Endothelial cell of umbilical vein (primary cell): ENCODE results near the gene LFNG. TPM values are rescaled to one million over a fixed set of nuclear protein-coding genes. Genes with fewer than 3 reads are reported as not detected.

ENCODE experiments used
- BruUV-seq: library from RNA; stranded (reverse); fragments of 400-500 nt; replicated peaks from 2 replicates; lab custom pipeline; 2021; lab: Mats Ljungman, UMichigan
- CTCF ChIA-PET: fragments of 300-600, 350-600 bp; sonication (Branson Sonifier 250); formaldehyde crosslinking; loops from one replicate; lab custom pipeline; 2021; ENCODE audit warnings: antibody characterized with exemption, inconsistent platforms; lab: Charles Lee
- POLR2A ChIA-PET: fragments of 300-600, 350-600 bp; sonication (Branson Sonifier 250); formaldehyde crosslinking; loops from one replicate; lab custom pipeline; 2021; ENCODE audit warnings: antibody characterized with exemption, inconsistent platforms; lab: Charles Lee
- DNase-seq: peaks from one replicate; pipeline ENCODE4 v3.0.0-alpha.2; 2011; ENCODE audit warnings: low read depth, low spot score
- FAIRE-seq: peaks from 2 replicates; lab custom pipeline; 2011; peaks lifted over from hg19 to GRCh38; lab: Jason Lieb, UNC
- H2AFZ ChIP-seq: 2 replicates; pipeline ENCODE4 v1.6.0; 2012; ENCODE audit warnings: low read depth, low read length, control low read depth, inconsistent platforms
- H3K27ac ChIP-seq: 2 replicates; pipeline ENCODE4 v1.5.1; 2011; ENCODE audit warnings: low read depth, mild to moderate bottlenecking, control low read depth, low read length, moderate library complexity; ENCODE audit not compliant: insufficient read depth
- H3K27me3 ChIP-seq, 2 experiments: 2 replicates each; pipeline versions ENCODE4 v1.6.0 to v1.6.1; 2011; ENCODE audit warnings: low read length in 2 of 2, mixed read lengths in 1 of 2; ENCODE audit not compliant: control insufficient read depth in 2 of 2, insufficient read depth in 2 of 2
- H3K36me3 ChIP-seq, 2 experiments: 2 replicates in 1 of 2; 3 replicates in 1 of 2; pipeline ENCODE4 v1.5.1; 2011; ENCODE audit warnings: low read length in 2 of 2, mild to moderate bottlenecking in 1 of 2, moderate library complexity in 1 of 2; ENCODE audit not compliant: control insufficient read depth in 2 of 2, insufficient read depth in 2 of 2; ENCODE audit errors: extremely low read depth in 1 of 2
- H3K4me1 ChIP-seq: 3 replicates; pipeline ENCODE4 v1.5.1; 2011; ENCODE audit warnings: mild to moderate bottlenecking, low read length; ENCODE audit not compliant: control insufficient read depth, insufficient read depth; ENCODE audit errors: extremely low read depth
- H3K4me2 ChIP-seq: 2 replicates; pipeline ENCODE4 v1.6.1; 2011; ENCODE audit warnings: low read length, control low read depth, mixed read lengths; ENCODE audit not compliant: insufficient read depth
- H3K4me3 ChIP-seq, 3 experiments: fragments of 200-600 bp in 1 of 3; sonication (generic), shearing (Covaris generic) in 1 of 3; replicated peaks in 1 of 3; 2 replicates each; pipeline ENCODE4 v1.5.1; 2011 to 2016; ENCODE audit warnings: control low read depth in 3 of 3, low read length in 3 of 3, mild to moderate bottlenecking in 2 of 3, inconsistent platforms in 1 of 3, low read depth in 1 of 3, moderate library complexity in 1 of 3; ENCODE audit not compliant: insufficient read depth in 1 of 3
- H3K79me2 ChIP-seq: 2 replicates; pipeline ENCODE4 v1.6.0; 2012; ENCODE audit warnings: low read length, inconsistent platforms; ENCODE audit not compliant: control insufficient read depth, insufficient read depth
- H3K9ac ChIP-seq: replicated peaks from 2 replicates; pipeline ENCODE3; 2011; ENCODE audit warnings: low read length, control low read depth; ENCODE audit not compliant: insufficient read depth; ENCODE audit errors: extremely low read depth
- H3K9me1 ChIP-seq: replicated peaks from 3 replicates; pipeline ENCODE4 v1.6.0; 2011; ENCODE audit warnings: mild to moderate bottlenecking, low read length; ENCODE audit not compliant: control insufficient read depth, insufficient read depth; ENCODE audit errors: extremely low read depth
- H3K9me3 ChIP-seq: replicated peaks from 2 replicates; pipeline ENCODE4 v1.5.1; 2012; ENCODE audit warnings: low read length, inconsistent platforms; ENCODE audit not compliant: control insufficient read depth, insufficient read depth
- H4K20me1 ChIP-seq: replicated peaks from 2 replicates; pipeline ENCODE3; 2011; ENCODE audit warnings: mild to moderate bottlenecking, low read length; ENCODE audit not compliant: control insufficient read depth, insufficient read depth; ENCODE audit errors: extremely low read depth
- EZH2 ChIP-seq: IDR thresholded peaks from 2 replicates; pipeline ENCODE4 v1.6.1; 2012; ENCODE audit warnings: borderline replicate concordance, low read depth, mild to moderate bottlenecking, moderate library complexity, low read length, inconsistent platforms; ENCODE audit not compliant: severe bottlenecking
- FOS ChIP-seq: IDR thresholded peaks from 2 replicates; pipeline ENCODE4 v1.6.1; 2011; ENCODE audit warnings: mild to moderate bottlenecking, low read length, moderate library complexity, borderline replicate concordance; ENCODE audit not compliant: insufficient read depth
- GATA2 ChIP-seq: IDR thresholded peaks from 2 replicates; pipeline ENCODE4 v1.7.0; 2011; ENCODE audit warnings: low read depth, mild to moderate bottlenecking, moderate library complexity, mixed read lengths, low read length; ENCODE audit not compliant: insufficient read length, insufficient read depth
- JUN ChIP-seq: IDR thresholded peaks from 2 replicates; pipeline ENCODE4 v1.6.1; 2011; ENCODE audit warnings: borderline replicate concordance, low read depth; ENCODE audit not compliant: insufficient read length, insufficient read depth
- MYC ChIP-seq: IDR thresholded peaks from one replicate; pipeline ENCODE4 v1.6.1; 2011; ENCODE audit warnings: mild to moderate bottlenecking, low read depth, low read length
- POLR2A ChIP-seq: IDR thresholded peaks from 2 replicates; pipeline ENCODE4 v1.6.1; 2012; ENCODE audit warnings: low read depth, mild to moderate bottlenecking, control low read depth, low read length
- POLR2AphosphoS5 ChIP-seq: IDR thresholded peaks from 2 replicates; pipeline ENCODE4 v1.6.1; 2012; ENCODE audit warnings: low read depth, mild to moderate bottlenecking, control low read depth, low read length, moderate library complexity; ENCODE audit not compliant: insufficient read depth
- dilution Hi-C: fragments of 300-500 bp; cut with MboI; formaldehyde crosslinking; loops from one replicate; pipeline ENCODE4 v1.15.0; 2019; ENCODE audit warnings: low sequenced_read_pairs; ENCODE audit not compliant: extremely low pct_ligation_motif_present
- intact Hi-C: fragments of 100-400 bp; cut with micrococcal nuclease; formaldehyde crosslinking; loops from one replicate; pipeline ENCODE4 v1.10.0; 2022
- polyA plus RNA-seq, 4 experiments: library from polyadenylated mRNA; depleted of rRNA in 3 of 4; stranded (reverse) in 3 of 4; unstranded in 1 of 4; fragments of >200 nt; gene quantifications; 2 replicates each; pipeline versions ENCODE4 v1.2.1 to v1.2.3, GENCODE V29; 2011 to 2012; ENCODE audit warnings: missing spikeins in 1 of 4
- total RNA-seq: library from RNA; stranded (reverse); gene quantifications from 2 replicates; pipeline ENCODE4 v1.2.3, GENCODE V29; 2021
- TF ChIP-seq, protein P1 (sequence below): IDR thresholded peaks from 2 replicates; pipeline ENCODE4 v1.6.1; 2011; ENCODE audit not compliant: insufficient read depth, insufficient read length
- TF ChIP-seq, protein P2 (sequence below), 2 donors: IDR thresholded peaks; 1 replicate in 1 of 2; 2 replicates in 1 of 2; pipeline ENCODE4 v1.5.1; 2011; ENCODE audit warnings: low read length in 2 of 2, mild to moderate bottlenecking in 2 of 2, moderate library complexity in 2 of 2, control low read depth in 1 of 2, inconsistent platforms in 1 of 2, low read depth in 1 of 2; ENCODE audit not compliant: insufficient read depth in 1 of 2; ENCODE audit errors: extremely low read depth in 1 of 2

LFNG gene
- total and polyA plus RNA-seq, 2 donors (not counting 3 experiments of a cell fraction or from before 2014, with no cell fraction given) = 12.6 to 13.1 TPM

DNA sequence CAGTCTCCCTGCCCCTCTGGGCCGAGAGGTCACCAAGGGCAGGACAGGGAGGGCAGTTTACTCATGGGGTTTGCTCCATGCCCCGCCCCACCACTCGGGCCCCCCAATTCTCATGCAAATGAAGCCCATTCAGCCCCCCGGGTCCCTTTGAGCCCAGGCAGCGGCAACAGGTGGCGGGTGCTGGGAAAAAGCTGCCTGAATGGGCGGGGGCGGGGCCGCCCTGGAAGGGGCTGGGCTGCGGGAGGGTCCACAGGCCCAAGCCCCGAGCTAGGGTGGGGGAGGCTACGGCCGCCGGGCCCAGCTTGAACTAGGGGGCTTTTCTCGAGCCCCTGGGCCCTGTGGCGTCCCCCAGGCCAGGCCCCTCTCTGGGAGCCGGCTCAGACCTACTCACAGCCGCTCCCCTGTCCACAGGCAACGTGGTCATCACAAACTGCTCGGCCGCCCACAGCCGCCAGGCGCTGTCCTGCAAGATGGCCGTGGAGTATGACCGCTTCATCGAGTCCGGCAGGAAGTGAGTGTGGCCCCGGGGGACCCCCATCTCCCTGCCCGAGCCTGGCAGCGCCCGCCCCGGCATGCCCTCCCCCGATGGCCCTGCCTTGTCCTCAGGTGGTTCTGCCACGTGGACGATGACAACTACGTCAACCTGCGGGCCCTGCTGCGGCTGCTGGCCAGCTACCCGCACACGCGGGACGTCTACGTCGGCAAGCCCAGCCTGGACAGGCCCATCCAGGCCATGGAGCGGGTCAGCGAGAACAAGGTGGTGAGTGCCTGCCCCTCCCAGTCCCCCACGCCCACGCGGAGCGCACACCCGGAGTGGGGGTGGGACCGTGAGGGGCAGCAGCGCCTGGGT is 5.5 kb downstream of the LFNG start:
- FAIRE-seq = no peak
- POLR2A ChIA-PET = no interaction called here

More for the DNA sequence above, 5.5 kb downstream of the LFNG start:
- H3K9me3 ChIP-seq = no peaks in the 10 kb centered on the region
- H2AFZ ChIP-seq = no peak overlapping the region
- no peaks in the 10 kb centered on the region for H3K36me3 ChIP-seq
- H3K27me3 ChIP-seq = no peaks in the 10 kb centered on the region
- H3K4me1 ChIP-seq = peaks cover 57% of the 10 kb centered on the region
- H4K20me1 ChIP-seq = no peaks in the 10 kb centered on the region
- intact Hi-C loops = loop anchor here (5.0 to 10.0 kb wide), 2 partner anchors 117 to 120 kb away; partner anchors contain the start of gene CHST12
- CTCF ChIA-PET = interaction anchor here (1.4 kb wide), 2 partner anchors 56 to 65 kb away, joined by 3 to 4 read pairs; no protein-coding TSS in a partner anchor
- no peak overlapping the region for H3K4me2 ChIP-seq
- H3K9me1 ChIP-seq = no peaks in the 10 kb centered on the region
- BruUV-seq = no TSS peak
- H3K4me3 ChIP-seq = no peak overlapping the region
- H3K79me2 ChIP-seq = no peaks in the 10 kb centered on the region
- no peak for DNase-seq
- H3K9ac ChIP-seq = no peak overlapping the region
- H3K27ac ChIP-seq = no peak overlapping the region
- TF ChIP-seq, protein P1, sequence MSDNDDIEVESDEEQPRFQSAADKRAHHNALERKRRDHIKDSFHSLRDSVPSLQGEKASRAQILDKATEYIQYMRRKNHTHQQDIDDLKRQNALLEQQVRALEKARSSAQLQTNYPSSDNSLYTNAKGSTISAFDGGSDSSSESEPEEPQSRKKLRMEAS = no peak
- TF ChIP-seq POLR2AphosphoS5 (no peak), POLR2A (no peak), JUN (no peak), MYC (no peak), GATA2 (no peak), EZH2 (no peak), FOS (no peak)
- TF ChIP-seq, protein P2, sequence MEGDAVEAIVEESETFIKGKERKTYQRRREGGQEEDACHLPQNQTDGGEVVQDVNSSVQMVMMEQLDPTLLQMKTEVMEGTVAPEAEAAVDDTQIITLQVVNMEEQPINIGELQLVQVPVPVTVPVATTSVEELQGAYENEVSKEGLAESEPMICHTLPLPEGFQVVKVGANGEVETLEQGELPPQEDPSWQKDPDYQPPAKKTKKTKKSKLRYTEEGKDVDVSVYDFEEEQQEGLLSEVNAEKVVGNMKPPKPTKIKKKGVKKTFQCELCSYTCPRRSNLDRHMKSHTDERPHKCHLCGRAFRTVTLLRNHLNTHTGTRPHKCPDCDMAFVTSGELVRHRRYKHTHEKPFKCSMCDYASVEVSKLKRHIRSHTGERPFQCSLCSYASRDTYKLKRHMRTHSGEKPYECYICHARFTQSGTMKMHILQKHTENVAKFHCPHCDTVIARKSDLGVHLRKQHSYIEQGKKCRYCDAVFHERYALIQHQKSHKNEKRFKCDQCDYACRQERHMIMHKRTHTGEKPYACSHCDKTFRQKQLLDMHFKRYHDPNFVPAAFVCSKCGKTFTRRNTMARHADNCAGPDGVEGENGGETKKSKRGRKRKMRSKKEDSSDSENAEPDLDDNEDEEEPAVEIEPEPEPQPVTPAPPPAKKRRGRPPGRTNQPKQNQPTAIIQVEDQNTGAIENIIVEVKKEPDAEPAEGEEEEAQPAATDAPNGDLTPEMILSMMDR (IDR thresholded peaks at IDR 0.05; ENCODE audit: extremely low read depth in 1 of 2, insufficient read depth in 1 of 2, low read depth in 1 of 2, low read length in 2 of 2) = no peak
- dilution Hi-C loops = no loop called here
